ENCODE data around the gene SEC22C. TPM values are rescaled to one million over a fixed set of nuclear protein-coding genes. Genes with fewer than 3 reads are reported as not detected.

SEC22C gene
- total and polyA plus RNA-seq, 2 of the 13 experiments (the other 11 are each of a cell fraction or from before 2014, with no cell fraction given): 20.0 to 40.0 TPM

- no peak for TF ChIP-seq ZKSCAN5 (CRISPR knock-in tag; IDR thresholded peaks at IDR 0.05)
- TF ChIP-seq BHLHE40 (IDR thresholded peaks at IDR 0.05; ENCODE audit: low read length): 0 out of 2 replicates have a peak, but pooled peaks have one; percentile 11
- peak; percentile 14; the same call in 1 of the 2 replicates for TF ChIP-seq ZNF205 (CRISPR knock-in tag; IDR thresholded peaks at IDR 0.05)
- no peak for TF ChIP-seq IKZF1 (IDR thresholded peaks at IDR 0.05)
- TF ChIP-seq, protein P1, sequence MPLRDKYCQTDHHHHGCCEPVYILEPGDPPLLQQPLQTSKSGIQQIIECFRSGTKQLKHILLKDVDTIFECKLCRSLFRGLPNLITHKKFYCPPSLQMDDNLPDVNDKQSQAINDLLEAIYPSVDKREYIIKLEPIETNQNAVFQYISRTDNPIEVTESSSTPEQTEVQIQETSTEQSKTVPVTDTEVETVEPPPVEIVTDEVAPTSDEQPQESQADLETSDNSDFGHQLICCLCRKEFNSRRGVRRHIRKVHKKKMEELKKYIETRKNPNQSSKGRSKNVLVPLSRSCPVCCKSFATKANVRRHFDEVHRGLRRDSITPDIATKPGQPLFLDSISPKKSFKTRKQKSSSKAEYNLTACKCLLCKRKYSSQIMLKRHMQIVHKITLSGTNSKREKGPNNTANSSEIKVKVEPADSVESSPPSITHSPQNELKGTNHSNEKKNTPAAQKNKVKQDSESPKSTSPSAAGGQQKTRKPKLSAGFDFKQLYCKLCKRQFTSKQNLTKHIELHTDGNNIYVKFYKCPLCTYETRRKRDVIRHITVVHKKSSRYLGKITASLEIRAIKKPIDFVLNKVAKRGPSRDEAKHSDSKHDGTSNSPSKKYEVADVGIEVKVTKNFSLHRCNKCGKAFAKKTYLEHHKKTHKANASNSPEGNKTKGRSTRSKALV (CRISPR knock-in tag; IDR thresholded peaks at IDR 0.05): no peak
- TF ChIP-seq POLR2AphosphoS2 (IDR thresholded peaks at IDR 0.05; ENCODE audit: low read depth, low read length): no peak
- TF ChIP-seq, protein P2, sequence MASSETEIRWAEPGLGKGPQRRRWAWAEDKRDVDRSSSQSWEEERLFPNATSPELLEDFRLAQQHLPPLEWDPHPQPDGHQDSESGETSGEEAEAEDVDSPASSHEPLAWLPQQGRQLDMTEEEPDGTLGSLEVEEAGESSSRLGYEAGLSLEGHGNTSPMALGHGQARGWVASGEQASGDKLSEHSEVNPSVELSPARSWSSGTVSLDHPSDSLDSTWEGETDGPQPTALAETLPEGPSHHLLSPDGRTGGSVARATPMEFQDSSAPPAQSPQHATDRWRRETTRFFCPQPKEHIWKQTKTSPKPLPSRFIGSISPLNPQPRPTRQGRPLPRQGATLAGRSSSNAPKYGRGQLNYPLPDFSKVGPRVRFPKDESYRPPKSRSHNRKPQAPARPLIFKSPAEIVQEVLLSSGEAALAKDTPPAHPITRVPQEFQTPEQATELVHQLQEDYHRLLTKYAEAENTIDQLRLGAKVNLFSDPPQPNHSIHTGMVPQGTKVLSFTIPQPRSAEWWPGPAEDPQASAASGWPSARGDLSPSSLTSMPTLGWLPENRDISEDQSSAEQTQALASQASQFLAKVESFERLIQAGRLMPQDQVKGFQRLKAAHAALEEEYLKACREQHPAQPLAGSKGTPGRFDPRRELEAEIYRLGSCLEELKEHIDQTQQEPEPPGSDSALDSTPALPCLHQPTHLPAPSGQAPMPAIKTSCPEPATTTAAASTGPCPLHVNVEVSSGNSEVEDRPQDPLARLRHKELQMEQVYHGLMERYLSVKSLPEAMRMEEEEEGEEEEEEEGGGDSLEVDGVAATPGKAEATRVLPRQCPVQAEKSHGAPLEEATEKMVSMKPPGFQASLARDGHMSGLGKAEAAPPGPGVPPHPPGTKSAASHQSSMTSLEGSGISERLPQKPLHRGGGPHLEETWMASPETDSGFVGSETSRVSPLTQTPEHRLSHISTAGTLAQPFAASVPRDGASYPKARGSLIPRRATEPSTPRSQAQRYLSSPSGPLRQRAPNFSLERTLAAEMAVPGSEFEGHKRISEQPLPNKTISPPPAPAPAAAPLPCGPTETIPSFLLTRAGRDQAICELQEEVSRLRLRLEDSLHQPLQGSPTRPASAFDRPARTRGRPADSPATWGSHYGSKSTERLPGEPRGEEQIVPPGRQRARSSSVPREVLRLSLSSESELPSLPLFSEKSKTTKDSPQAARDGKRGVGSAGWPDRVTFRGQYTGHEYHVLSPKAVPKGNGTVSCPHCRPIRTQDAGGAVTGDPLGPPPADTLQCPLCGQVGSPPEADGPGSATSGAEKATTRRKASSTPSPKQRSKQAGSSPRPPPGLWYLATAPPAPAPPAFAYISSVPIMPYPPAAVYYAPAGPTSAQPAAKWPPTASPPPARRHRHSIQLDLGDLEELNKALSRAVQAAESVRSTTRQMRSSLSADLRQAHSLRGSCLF (CRISPR knock-in tag; IDR thresholded peaks at IDR 0.05; ENCODE audit: borderline replicate concordance): no peak
- TF ChIP-seq EP300 (IDR thresholded peaks at IDR 0.05; ENCODE audit: low read depth in 2 of 2, low read length in 2 of 2): peak in 1 of 2 experiments; percentile 21; a peak in 2 of 4 replicates
- no peak for TF ChIP-seq EP300 (CRISPR knock-in tag; IDR thresholded peaks at IDR 0.05; ENCODE audit: borderline replicate concordance)
- no peak for TF ChIP-seq TCF12 (IDR thresholded peaks at IDR 0.05)
- 0 out of 2 replicates have a peak, but pooled peaks have one; percentile 62 for TF ChIP-seq TCF12 (CRISPR knock-in tag; IDR thresholded peaks at IDR 0.05)
- TF ChIP-seq PRMT3 (CRISPR knock-in tag; IDR thresholded peaks at IDR 0.05; ENCODE audit: borderline replicate concordance, low read depth): peak; percentile 71; the same call in 1 of the 2 replicates
- TF ChIP-seq, protein P3, sequence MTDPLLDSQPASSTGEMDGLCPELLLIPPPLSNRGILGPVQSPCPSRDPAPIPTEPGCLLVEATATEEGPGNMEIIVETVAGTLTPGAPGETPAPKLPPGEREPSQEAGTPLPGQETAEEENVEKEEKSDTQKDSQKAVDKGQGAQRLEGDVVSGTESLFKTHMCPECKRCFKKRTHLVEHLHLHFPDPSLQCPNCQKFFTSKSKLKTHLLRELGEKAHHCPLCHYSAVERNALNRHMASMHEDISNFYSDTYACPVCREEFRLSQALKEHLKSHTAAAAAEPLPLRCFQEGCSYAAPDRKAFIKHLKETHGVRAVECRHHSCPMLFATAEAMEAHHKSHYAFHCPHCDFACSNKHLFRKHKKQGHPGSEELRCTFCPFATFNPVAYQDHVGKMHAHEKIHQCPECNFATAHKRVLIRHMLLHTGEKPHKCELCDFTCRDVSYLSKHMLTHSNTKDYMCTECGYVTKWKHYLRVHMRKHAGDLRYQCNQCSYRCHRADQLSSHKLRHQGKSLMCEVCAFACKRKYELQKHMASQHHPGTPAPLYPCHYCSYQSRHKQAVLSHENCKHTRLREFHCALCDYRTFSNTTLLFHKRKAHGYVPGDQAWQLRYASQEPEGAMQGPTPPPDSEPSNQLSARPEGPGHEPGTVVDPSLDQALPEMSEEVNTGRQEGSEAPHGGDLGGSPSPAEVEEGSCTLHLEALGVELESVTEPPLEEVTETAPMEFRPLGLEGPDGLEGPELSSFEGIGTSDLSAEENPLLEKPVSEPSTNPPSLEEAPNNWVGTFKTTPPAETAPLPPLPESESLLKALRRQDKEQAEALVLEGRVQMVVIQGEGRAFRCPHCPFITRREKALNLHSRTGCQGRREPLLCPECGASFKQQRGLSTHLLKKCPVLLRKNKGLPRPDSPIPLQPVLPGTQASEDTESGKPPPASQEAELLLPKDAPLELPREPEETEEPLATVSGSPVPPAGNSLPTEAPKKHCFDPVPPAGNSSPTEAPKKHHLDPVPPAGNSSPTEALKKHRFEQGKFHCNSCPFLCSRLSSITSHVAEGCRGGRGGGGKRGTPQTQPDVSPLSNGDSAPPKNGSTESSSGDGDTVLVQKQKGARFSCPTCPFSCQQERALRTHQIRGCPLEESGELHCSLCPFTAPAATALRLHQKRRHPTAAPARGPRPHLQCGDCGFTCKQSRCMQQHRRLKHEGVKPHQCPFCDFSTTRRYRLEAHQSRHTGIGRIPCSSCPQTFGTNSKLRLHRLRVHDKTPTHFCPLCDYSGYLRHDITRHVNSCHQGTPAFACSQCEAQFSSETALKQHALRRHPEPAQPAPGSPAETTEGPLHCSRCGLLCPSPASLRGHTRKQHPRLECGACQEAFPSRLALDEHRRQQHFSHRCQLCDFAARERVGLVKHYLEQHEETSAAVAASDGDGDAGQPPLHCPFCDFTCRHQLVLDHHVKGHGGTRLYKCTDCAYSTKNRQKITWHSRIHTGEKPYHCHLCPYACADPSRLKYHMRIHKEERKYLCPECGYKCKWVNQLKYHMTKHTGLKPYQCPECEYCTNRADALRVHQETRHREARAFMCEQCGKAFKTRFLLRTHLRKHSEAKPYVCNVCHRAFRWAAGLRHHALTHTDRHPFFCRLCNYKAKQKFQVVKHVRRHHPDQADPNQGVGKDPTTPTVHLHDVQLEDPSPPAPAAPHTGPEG (CRISPR knock-in tag; IDR thresholded peaks at IDR 0.05): peak; percentile 23; the same call in 1 of the 2 replicates
- TF ChIP-seq ZNF75D (CRISPR knock-in tag; IDR thresholded peaks at IDR 0.05; ENCODE audit: borderline replicate concordance): no peak
- TF ChIP-seq RAD51 (IDR thresholded peaks at IDR 0.05; ENCODE audit: borderline replicate concordance): no peak
Measured at GRCh38 chr3:42600111-42600957, 18.6 kb upstream of the SEC22C start, which contains the start of gene NKTR (continued).

Measured in HepG2 (cell line).